ENCODE measurements around the gene RPH3AL.

DNA sequence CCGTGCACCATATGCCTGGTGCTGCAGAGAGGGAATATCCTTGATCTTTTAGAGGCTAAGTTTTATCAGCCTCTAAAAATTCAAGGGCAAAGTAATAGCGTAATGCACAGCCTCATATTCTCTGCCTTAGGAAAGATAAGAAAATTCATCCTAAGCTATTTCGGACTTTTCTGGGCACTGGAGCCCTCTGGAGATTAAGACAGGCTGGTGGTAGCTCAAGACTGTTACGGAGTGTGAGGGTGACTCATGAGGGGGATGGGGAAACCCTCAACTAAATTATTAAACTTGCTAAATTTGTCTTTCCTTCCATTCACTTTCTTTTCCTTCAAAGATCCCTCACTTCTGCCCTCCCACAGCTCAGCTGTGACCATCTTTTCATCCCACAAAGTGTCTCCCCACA is 73.3 kb downstream of the RPH3AL start:
- no peak for TF ChIP-seq POLR2A (IDR thresholded peaks at IDR 0.05; ENCODE audit: low read depth, low read length)
- no peak for TF ChIP-seq POLR2AphosphoS5 (IDR thresholded peaks at IDR 0.05; ENCODE audit: low read depth, low read length)

All from GM12892 (cell line).